ENCODE data around the gene ACR. TPM values are rescaled to one million over a fixed set of nuclear protein-coding genes. Genes with fewer than 3 reads are reported as not detected.

ACR gene
- total RNA-seq, 1 donor from 2014 or later, result not detected

DNA sequence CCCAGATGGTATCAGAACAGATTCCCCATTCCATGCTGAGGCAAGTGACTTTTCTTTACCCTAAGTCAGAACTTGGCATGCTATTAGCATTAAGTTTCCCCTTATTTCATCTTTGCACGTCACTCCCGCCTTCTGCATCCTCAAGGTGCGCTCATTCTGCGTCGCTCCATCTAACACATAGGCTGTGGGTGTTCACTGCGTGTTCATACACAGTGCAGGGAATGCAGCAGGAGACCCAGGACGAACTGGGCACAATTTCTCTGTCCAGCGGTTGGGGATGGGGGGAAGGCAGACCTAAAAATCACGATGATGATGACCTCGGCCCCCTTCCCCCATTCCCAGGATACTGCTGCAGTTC lies 19.7 kb upstream of the ACR start:
- no peak for DNase-seq (ENCODE audit: low spot score)
- no peak overlapping the region for H3K27ac Mint-ChIP-seq
- H3K4me3 Mint-ChIP-seq, result no peak overlapping the region

DNA sequence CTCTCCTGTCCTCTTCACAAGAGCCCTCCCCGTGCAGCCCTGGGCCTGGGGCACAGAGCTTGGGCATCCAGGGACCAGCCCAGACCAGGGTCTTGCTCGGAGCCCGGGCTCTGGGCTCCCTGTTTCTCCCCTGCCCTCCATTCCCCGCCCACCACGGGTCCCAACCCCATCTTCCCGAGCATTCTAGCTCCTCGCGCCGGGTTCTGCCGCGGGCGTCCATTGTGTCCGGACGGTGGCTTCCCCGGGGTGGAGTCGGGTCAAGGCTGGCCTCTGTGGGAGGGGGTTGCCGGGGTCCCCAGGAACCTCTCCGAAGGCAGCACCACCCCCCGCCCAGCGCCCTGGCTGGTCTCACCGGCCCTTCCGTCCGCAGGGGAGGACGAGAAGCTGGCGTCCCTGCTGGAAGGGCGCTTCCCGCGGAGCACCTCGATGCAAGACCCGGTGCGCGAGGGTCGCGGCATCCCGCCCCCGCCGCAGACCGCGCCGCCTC lies 18.1 kb upstream of the ACR start:
- H3K79me2 ChIP-seq (ENCODE audit: low read depth), result no peaks in the 10 kb centered on the region
- Mint-ChIP-seq H3K36me3 (peaks cover 38% of the 10 kb centered on the region), H3K27me3 (ENCODE audit: insufficient read depth, low read depth) (peaks cover 20% of the 10 kb centered on the region), H3K27ac (no peak overlapping the region), H3K4me3 (peak overlapping the region; percentile 43), H3K9me3 (peaks cover 2% of the 10 kb centered on the region), H3K4me1 (peaks cover 10% of the 10 kb centered on the region)
- H3K9me3 ChIP-seq (ENCODE audit: low read depth), result no peaks in the 10 kb centered on the region
- H3K4me3 ChIP-seq, result peak overlapping the region; percentile 49
- H3K4me1 ChIP-seq, result peaks cover 5% of the 10 kb centered on the region
- peaks cover 47% of the 10 kb centered on the region for H4K20me1 ChIP-seq (ENCODE audit: low read depth)
- DNase-seq (ENCODE audit: low spot score), result peak; percentile 29
- no peaks in the 10 kb centered on the region for H3K36me3 ChIP-seq
- peak overlapping the region; percentile 50 for H2AFZ ChIP-seq (replicated peaks)
- no peak for TF ChIP-seq EZH2phosphoT487 (IDR thresholded peaks at IDR 0.05)
- TF ChIP-seq EZH2 (IDR thresholded peaks at IDR 0.05), result no peak
- TF ChIP-seq, protein P1, sequence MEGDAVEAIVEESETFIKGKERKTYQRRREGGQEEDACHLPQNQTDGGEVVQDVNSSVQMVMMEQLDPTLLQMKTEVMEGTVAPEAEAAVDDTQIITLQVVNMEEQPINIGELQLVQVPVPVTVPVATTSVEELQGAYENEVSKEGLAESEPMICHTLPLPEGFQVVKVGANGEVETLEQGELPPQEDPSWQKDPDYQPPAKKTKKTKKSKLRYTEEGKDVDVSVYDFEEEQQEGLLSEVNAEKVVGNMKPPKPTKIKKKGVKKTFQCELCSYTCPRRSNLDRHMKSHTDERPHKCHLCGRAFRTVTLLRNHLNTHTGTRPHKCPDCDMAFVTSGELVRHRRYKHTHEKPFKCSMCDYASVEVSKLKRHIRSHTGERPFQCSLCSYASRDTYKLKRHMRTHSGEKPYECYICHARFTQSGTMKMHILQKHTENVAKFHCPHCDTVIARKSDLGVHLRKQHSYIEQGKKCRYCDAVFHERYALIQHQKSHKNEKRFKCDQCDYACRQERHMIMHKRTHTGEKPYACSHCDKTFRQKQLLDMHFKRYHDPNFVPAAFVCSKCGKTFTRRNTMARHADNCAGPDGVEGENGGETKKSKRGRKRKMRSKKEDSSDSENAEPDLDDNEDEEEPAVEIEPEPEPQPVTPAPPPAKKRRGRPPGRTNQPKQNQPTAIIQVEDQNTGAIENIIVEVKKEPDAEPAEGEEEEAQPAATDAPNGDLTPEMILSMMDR (IDR thresholded peaks at IDR 0.05), result no peak
- peak overlapping the region; percentile 89 for H3K4me2 ChIP-seq
- no peaks in the 10 kb centered on the region for H3F3A ChIP-seq (ENCODE audit: low read depth)
- H3K27ac ChIP-seq, result no peak overlapping the region
- H3K9ac ChIP-seq, result no peak overlapping the region
- H3K27me3 ChIP-seq, result peaks cover 57% of the 10 kb centered on the region

More for the DNA sequence above, 19.7 kb upstream of the ACR start:
- peaks cover 5% of the 10 kb centered on the region for H3K4me1 ChIP-seq
- Mint-ChIP-seq H3K4me1 (peaks cover 8% of the 10 kb centered on the region), H3K36me3 (peaks cover 32% of the 10 kb centered on the region), H3K9me3 (peaks cover 2% of the 10 kb centered on the region), H3K27me3 (ENCODE audit: insufficient read depth, low read depth) (peaks cover 21% of the 10 kb centered on the region)
- H3K36me3 ChIP-seq, result no peaks in the 10 kb centered on the region
- no peaks in the 10 kb centered on the region for H3K79me2 ChIP-seq (ENCODE audit: low read depth)
- H3K4me3 ChIP-seq, result no peak overlapping the region
- no peak overlapping the region for H3K27ac ChIP-seq
- H3K27me3 ChIP-seq, result peaks cover 57% of the 10 kb centered on the region
- TF ChIP-seq EZH2phosphoT487 (IDR thresholded peaks at IDR 0.05), result no peak
- TF ChIP-seq EZH2 (IDR thresholded peaks at IDR 0.05), result no peak
- TF ChIP-seq, protein P1 (IDR thresholded peaks at IDR 0.05), result no peak
- H4K20me1 ChIP-seq (ENCODE audit: low read depth), result peaks cover 36% of the 10 kb centered on the region
- no peak overlapping the region for H3K4me2 ChIP-seq
- no peaks in the 10 kb centered on the region for H3K9me3 ChIP-seq (ENCODE audit: low read depth)
- no peak overlapping the region for H3K9ac ChIP-seq
- no peak overlapping the region for H2AFZ ChIP-seq (replicated peaks)
- H3F3A ChIP-seq (ENCODE audit: low read depth), result no peaks in the 10 kb centered on the region

DNA sequence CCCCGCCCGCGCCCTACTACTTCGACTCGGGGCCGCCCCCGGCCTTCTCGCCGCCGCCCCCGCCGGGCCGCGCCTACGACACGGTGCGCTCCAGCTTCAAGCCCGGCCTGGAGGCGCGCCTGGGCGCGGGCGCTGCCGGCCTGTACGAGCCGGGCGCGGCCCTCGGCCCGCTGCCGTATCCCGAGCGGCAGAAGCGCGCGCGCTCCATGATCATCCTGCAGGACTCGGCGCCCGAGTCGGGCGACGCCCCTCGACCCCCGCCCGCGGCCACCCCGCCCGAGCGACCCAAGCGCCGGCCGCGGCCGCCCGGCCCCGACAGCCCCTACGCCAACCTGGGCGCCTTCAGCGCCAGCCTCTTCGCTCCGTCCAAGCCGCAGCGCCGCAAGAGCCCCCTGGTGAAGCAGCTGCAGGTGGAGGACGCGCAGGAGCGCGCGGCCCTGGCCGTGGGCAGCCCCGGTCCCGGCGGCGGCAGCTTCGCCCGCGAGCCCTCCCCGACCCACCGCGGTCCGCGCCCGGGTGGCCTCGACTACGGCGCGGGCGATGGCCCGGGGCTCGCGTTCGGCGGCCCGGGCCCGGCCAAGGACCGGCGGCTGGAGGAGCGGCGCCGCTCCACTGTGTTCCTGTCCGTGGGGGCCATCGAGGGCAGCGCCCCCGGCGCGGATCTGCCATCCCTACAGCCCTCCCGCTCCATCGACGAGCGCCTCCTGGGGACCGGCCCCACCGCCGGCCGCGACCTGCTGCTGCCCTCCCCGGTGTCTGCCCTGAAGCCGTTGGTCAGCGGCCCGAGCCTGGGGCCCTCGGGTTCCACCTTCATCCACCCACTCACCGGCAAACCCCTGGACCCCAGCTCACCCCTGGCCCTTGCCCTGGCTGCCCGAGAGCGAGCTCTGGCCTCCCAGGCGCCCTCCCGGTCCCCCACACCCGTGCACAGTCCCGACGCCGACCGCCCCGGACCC lies 17.4 kb upstream of the ACR start:
- Histone ChIP-seq H3K27ac (no peak overlapping the region), H3K27me3 (peaks cover 57% of the 10 kb centered on the region), H2AFZ (replicated peaks) (peak overlapping the region; percentile 50), H3K9me3 (ENCODE audit: low read depth) (no peaks in the 10 kb centered on the region), H3K9ac (no peak overlapping the region), H3K36me3 (no peaks in the 10 kb centered on the region), H3F3A (ENCODE audit: low read depth) (no peaks in the 10 kb centered on the region), H3K4me2 (peak overlapping the region; percentile 89), H3K4me1 (peaks cover 5% of the 10 kb centered on the region), H4K20me1 (ENCODE audit: low read depth) (peaks cover 51% of the 10 kb centered on the region), H3K79me2 (ENCODE audit: low read depth) (no peaks in the 10 kb centered on the region), H3K4me3 (peak overlapping the region; percentile 49)
- peaks cover 2% of the 10 kb centered on the region for H3K9me3 Mint-ChIP-seq
- H3K4me1 Mint-ChIP-seq, result peaks cover 10% of the 10 kb centered on the region
- peak; percentile 75 for DNase-seq (ENCODE audit: low spot score)
- H3K36me3 Mint-ChIP-seq, result peaks cover 38% of the 10 kb centered on the region
- TF ChIP-seq, protein P1 (IDR thresholded peaks at IDR 0.05), result peak; percentile 18
- TF ChIP-seq EZH2 (IDR thresholded peaks at IDR 0.05) (peak; percentile 76), EZH2phosphoT487 (IDR thresholded peaks at IDR 0.05) (peak; percentile 84)
- H3K4me3 Mint-ChIP-seq, result no peak overlapping the region
- H3K27me3 Mint-ChIP-seq (ENCODE audit: insufficient read depth, low read depth), result peaks cover 20% of the 10 kb centered on the region
- H3K27ac Mint-ChIP-seq, result no peak overlapping the region
